Sigmoid colon (tissue), 4 donors: ENCODE results near the gene TCP11L2.

ENCODE experiments used
- CTCF ChIP-seq, 4 experiments: fragments of 450-650 bp in 3 of 4; fragments of 200-600 bp in 1 of 4; IDR thresholded peaks; one replicate each; pipeline ENCODE4 v1.5.1; 2016 to 2019; ENCODE audit warnings: antibody characterized with exemption in 4 of 4, mild to moderate bottlenecking in 3 of 4, moderate library complexity in 2 of 4
- EP300 ChIP-seq, 4 donors: sonication (generic); formaldehyde crosslinking; IDR thresholded peaks; one replicate each; pipeline ENCODE4 v1.6.1; 2017; ENCODE audit warnings: antibody characterized with exemption in 4 of 4
- POLR2A ChIP-seq, 2 donors: fragments of 450-650 bp; IDR thresholded peaks; one replicate each; pipeline ENCODE4 v1.6.1; 2016; ENCODE audit warnings: antibody characterized with exemption in 2 of 2, mild to moderate bottlenecking in 2 of 2, moderate library complexity in 2 of 2

- TF ChIP-seq CTCF (IDR thresholded peaks at IDR 0.05) (no peak), POLR2A (IDR thresholded peaks at IDR 0.05) (no peak), EP300 (IDR thresholded peaks at IDR 0.05) (no peak)
These were observed 4.9 kb upstream of the TCP11L2 start for GRCh38 chr12:106297681-106298080.
